ENCODE results near the gene GMFB. TPM values are rescaled to one million over a fixed set of nuclear protein-coding genes. Genes with fewer than 3 reads are reported as not detected.

GMFB gene
- polyA plus RNA-seq, 2 of the 4 experiments (the other 2 are of a cell fraction): 45.5 to 66.7 TPM

DNA sequence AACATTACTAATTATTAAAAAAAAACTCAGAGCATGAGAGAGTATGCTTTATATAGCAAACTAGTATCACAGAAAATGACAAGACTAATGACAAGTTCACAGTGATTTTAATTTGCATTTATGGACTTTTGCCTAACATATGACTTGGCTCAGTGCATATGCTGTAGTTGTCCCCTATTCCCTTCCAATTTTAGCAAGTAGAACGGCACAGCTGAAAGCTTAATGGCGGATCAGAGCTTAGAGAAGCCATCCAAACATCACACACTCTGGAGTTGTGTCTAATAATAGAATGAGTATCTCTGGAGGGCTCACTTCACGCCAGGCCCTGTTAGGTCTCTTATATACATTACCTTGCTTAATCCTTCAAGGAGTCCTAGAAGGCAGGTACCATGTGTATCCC, 60.9 kb downstream of the GMFB start:
- Histone ChIP-seq H3K4me2 (no peak overlapping the region), H3K9me3 (no peaks in the 10 kb centered on the region), H3K4me1 (no peaks in the 10 kb centered on the region), H3K27ac (no peak overlapping the region), H3K4me3 (no peak overlapping the region)
- ChIA-PET CTCF (no interaction called here), POLR2A (no interaction called here)
- ATAC-seq (no peak), DNase-seq (ENCODE audit: low read depth in 1 of 2, low spot score in 1 of 2) (no peak), FAIRE-seq (no peak)
- no peak for TF ChIP-seq FOSB (CRISPR knock-in tag; IDR thresholded peaks at IDR 0.05)
- TF ChIP-seq, protein P1, sequence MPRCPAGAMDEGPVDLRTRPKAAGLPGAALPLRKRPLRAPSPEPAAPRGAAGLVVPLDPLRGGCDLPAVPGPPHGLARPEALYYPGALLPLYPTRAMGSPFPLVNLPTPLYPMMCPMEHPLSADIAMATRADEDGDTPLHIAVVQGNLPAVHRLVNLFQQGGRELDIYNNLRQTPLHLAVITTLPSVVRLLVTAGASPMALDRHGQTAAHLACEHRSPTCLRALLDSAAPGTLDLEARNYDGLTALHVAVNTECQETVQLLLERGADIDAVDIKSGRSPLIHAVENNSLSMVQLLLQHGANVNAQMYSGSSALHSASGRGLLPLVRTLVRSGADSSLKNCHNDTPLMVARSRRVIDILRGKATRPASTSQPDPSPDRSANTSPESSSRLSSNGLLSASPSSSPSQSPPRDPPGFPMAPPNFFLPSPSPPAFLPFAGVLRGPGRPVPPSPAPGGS (IDR thresholded peaks at IDR 0.05): no peak
- TF ChIP-seq RCOR1 (IDR thresholded peaks at IDR 0.05; ENCODE audit: low read depth, low read length): no peak
- TF ChIP-seq EP300 (IDR thresholded peaks at IDR 0.05): no peak
- TF ChIP-seq EHMT2 (IDR thresholded peaks at IDR 0.05; ENCODE audit: low read depth): no peak
- no peak for TF ChIP-seq NFE2L2 (conservative IDR thresholded peaks at IDR 0.05; ENCODE audit: low read length)
- TF ChIP-seq RARB (CRISPR knock-in tag; IDR thresholded peaks at IDR 0.05): no peak
- TF ChIP-seq, protein P2, sequence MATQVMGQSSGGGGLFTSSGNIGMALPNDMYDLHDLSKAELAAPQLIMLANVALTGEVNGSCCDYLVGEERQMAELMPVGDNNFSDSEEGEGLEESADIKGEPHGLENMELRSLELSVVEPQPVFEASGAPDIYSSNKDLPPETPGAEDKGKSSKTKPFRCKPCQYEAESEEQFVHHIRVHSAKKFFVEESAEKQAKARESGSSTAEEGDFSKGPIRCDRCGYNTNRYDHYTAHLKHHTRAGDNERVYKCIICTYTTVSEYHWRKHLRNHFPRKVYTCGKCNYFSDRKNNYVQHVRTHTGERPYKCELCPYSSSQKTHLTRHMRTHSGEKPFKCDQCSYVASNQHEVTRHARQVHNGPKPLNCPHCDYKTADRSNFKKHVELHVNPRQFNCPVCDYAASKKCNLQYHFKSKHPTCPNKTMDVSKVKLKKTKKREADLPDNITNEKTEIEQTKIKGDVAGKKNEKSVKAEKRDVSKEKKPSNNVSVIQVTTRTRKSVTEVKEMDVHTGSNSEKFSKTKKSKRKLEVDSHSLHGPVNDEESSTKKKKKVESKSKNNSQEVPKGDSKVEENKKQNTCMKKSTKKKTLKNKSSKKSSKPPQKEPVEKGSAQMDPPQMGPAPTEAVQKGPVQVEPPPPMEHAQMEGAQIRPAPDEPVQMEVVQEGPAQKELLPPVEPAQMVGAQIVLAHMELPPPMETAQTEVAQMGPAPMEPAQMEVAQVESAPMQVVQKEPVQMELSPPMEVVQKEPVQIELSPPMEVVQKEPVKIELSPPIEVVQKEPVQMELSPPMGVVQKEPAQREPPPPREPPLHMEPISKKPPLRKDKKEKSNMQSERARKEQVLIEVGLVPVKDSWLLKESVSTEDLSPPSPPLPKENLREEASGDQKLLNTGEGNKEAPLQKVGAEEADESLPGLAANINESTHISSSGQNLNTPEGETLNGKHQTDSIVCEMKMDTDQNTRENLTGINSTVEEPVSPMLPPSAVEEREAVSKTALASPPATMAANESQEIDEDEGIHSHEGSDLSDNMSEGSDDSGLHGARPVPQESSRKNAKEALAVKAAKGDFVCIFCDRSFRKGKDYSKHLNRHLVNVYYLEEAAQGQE (IDR thresholded peaks at IDR 0.05): no peak
- no peak for TF ChIP-seq BHLHE40 (IDR thresholded peaks at IDR 0.05; ENCODE audit: low read depth, low read length)
- TF ChIP-seq POLR2A (IDR thresholded peaks at IDR 0.05; ENCODE audit: low read length): no peak
- TF ChIP-seq, protein P3, sequence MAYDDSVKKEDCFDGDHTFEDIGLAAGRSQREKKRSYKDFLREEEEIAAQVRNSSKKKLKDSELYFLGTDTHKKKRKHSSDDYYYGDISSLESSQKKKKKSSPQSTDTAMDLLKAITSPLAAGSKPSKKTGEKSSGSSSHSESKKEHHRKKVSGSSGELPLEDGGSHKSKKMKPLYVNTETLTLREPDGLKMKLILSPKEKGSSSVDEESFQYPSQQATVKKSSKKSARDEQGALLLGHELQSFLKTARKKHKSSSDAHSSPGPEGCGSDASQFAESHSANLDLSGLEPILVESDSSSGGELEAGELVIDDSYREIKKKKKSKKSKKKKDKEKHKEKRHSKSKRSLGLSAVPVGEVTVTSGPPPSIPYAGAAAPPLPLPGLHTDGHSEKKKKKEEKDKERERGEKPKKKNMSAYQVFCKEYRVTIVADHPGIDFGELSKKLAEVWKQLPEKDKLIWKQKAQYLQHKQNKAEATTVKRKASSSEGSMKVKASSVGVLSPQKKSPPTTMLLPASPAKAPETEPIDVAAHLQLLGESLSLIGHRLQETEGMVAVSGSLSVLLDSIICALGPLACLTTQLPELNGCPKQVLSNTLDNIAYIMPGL (CRISPR knock-in tag; IDR thresholded peaks at IDR 0.05; ENCODE audit: borderline replicate concordance): no peak
- TF ChIP-seq MAFK (IDR thresholded peaks at IDR 0.05; ENCODE audit: partially characterized antibody): no peak
- no peak for TF ChIP-seq FOSL2 (IDR thresholded peaks at IDR 0.05)
- TF ChIP-seq FOSL2 (CRISPR knock-in tag; IDR thresholded peaks at IDR 0.05): no peak
- TF ChIP-seq ESRRA (IDR thresholded peaks at IDR 0.05; ENCODE audit: borderline replicate concordance, low read length): no peak
- TF ChIP-seq ZSCAN20 (CRISPR knock-in tag; IDR thresholded peaks at IDR 0.05): no peak
- no peak for TF ChIP-seq HEYL (CRISPR knock-in tag; IDR thresholded peaks at IDR 0.05)
- no peak for TF ChIP-seq RNF2 (IDR thresholded peaks at IDR 0.05; ENCODE audit: borderline replicate concordance, low read depth)
- 93% methylated on average over 3 of the region's 3 CpGs for WGBS (ENCODE audit: missing lambda C conversion rate)

DNA sequence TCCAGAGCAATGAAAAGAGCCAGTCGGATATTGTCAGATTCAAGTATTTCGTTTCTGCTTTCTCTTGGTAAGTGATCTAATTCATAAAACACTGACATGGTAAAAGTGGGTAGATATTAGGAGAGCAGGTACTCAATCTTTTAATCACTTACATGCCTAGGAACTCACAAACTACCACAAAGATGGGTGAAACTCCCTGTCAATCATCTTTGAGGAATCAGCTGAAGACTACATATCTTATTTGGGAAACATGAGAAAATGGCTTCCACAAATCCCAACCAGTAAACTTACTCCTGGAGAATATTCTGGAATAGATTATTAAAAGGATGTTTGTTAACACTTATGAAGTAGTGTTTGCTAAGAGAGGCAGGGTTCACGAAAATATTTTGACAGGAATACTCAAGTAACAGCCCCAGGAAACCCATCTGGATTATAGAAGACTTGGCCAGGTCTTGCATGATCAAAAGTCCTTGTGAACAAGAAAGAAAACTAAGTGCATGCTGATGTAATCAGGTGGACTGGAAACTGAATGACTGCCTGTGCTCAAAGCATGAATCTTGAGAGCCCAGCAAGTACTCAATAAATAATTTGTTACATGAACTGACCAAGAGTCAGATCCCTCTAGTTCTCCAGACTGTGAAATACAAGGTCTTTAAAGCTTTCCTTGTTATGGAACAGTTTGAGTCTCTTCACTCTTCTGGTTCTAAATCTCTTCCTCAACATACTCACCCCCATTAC, 63.1 kb downstream of the GMFB start:
- ATAC-seq (no peak), FAIRE-seq (no peak), DNase-seq (ENCODE audit: low read depth in 1 of 2, low spot score in 1 of 2) (no peak)
- ChIA-PET POLR2A (no interaction called here), CTCF (interaction anchor here (0.5 to 0.6 kb wide), 2 partner anchors 264 to 292 kb away, joined by 3 read pairs; no protein-coding TSS in a partner anchor)
- Histone ChIP-seq H3K27ac (no peak overlapping the region), H3K9me3 (no peaks in the 10 kb centered on the region), H3K4me1 (no peaks in the 10 kb centered on the region), H3K4me2 (no peak overlapping the region), H3K4me3 (no peak overlapping the region)
- WGBS (ENCODE audit: missing lambda C conversion rate): 95% methylated on average over 3 of the region's 3 CpGs
- TF ChIP-seq FOSB (CRISPR knock-in tag; IDR thresholded peaks at IDR 0.05) (no peak), SREBF2 (IDR thresholded peaks at IDR 0.05) (no peak), SMC3 (IDR thresholded peaks at IDR 0.05) (no peak), RCOR1 (IDR thresholded peaks at IDR 0.05; ENCODE audit: low read depth, low read length) (no peak), NPAS2 (CRISPR knock-in tag; IDR thresholded peaks at IDR 0.05; ENCODE audit: borderline replicate concordance) (no peak), HEYL (CRISPR knock-in tag; IDR thresholded peaks at IDR 0.05) (no peak), TP53 (CRISPR knock-in tag; IDR thresholded peaks at IDR 0.05) (no peak), HDAC2 (IDR thresholded peaks at IDR 0.05) (no peak), ZNF302 (CRISPR knock-in tag; IDR thresholded peaks at IDR 0.05) (no peak)

All from A549 (cell line).